CD4-positive, alpha-beta T cell (primary cell): Measurements from ENCODE around the gene PYGL. TPM values are rescaled to one million over a fixed set of nuclear protein-coding genes. Genes with fewer than 3 reads are reported as not detected.

ENCODE experiments used
- ATAC-seq: fragments of 200-7000 bp; cut with Tn5 transposase; one replicate; pipeline ENCODE4 v1.10.0; 2022; ENCODE audit warnings: mild to moderate bottlenecking; ENCODE audit not compliant: poor library complexity
- CTCF ChIA-PET: fragments of 350-600 bp; sonication (Branson Sonifier 250); formaldehyde crosslinking; loops from one replicate; lab custom pipeline; 2021; ENCODE audit warnings: antibody characterized with exemption, inconsistent platforms; lab: Charles Lee
- POLR2A ChIA-PET: fragments of 350-600 bp; sonication (Branson Sonifier 250); formaldehyde crosslinking; loops from one replicate; lab custom pipeline; 2021; ENCODE audit warnings: antibody characterized with exemption, inconsistent platforms; lab: Charles Lee
- DNase-seq, 14 experiments: peaks; one replicate each; pipeline ENCODE4 v3.0.0-alpha.2; 2013 to 2020; ENCODE audit warnings: mixed read lengths in 2 of 14
- H3K27ac ChIP-seq, 2 donors: one replicate each; pipeline versions ENCODE4 v1.5.1 to v1.7.0; 2013; ENCODE audit warnings: low read length in 2 of 2, low read depth in 1 of 2, mild to moderate bottlenecking in 1 of 2
- H3K27me3 ChIP-seq, 2 experiments: 1 replicate in 1 of 2; 2 replicates in 1 of 2; pipeline versions ENCODE4 v1.6.1 to v1.7.0; 2013; ENCODE audit warnings: low read length in 2 of 2, control low read depth in 1 of 2, mild to moderate bottlenecking in 1 of 2, moderate library complexity in 1 of 2; ENCODE audit not compliant: insufficient read depth in 2 of 2, control insufficient read depth in 1 of 2
- H3K36me3 ChIP-seq: one replicate; pipeline ENCODE4 v1.6.1; 2013; ENCODE audit warnings: low read length, control low read depth; ENCODE audit not compliant: insufficient read depth
- H3K4me1 ChIP-seq: one replicate; pipeline ENCODE4 v1.6.1; 2013; ENCODE audit warnings: low read length, control low read depth; ENCODE audit not compliant: insufficient read depth
- H3K4me3 ChIP-seq: one replicate; pipeline ENCODE4 v1.5.1; 2013; ENCODE audit warnings: mild to moderate bottlenecking, low read length, moderate library complexity
- H3K9me3 ChIP-seq, 2 experiments: 1 replicate in 1 of 2; 2 replicates in 1 of 2; pipeline versions ENCODE4 v1.6.1 to v1.7.0; 2013; ENCODE audit warnings: low read length in 2 of 2, mild to moderate bottlenecking in 2 of 2, control low read depth in 1 of 2, moderate library complexity in 1 of 2; ENCODE audit not compliant: control insufficient read depth in 1 of 2, insufficient read depth in 1 of 2
- H3K27ac Mint-ChIP-seq: one replicate; pipeline ENCODE4 v1.8.0; 2020; ENCODE audit warnings: mixed read lengths
- H3K27me3 Mint-ChIP-seq: one replicate; pipeline ENCODE4 v1.8.0; 2021; ENCODE audit warnings: mixed read lengths
- H3K36me3 Mint-ChIP-seq: one replicate; pipeline ENCODE4 v1.8.0; 2021; ENCODE audit warnings: low read depth, mixed read lengths
- H3K4me1 Mint-ChIP-seq: one replicate; pipeline ENCODE4 v1.8.0; 2021; ENCODE audit warnings: low read depth, mixed read lengths
- H3K4me3 Mint-ChIP-seq: one replicate; pipeline ENCODE4 v1.8.0; 2020; ENCODE audit warnings: mild to moderate bottlenecking, mixed read lengths
- H3K9me3 Mint-ChIP-seq: one replicate; pipeline ENCODE4 v1.8.0; 2020; ENCODE audit warnings: mixed read lengths
- CTCF ChIP-seq: fragments of 200-600 bp; IDR thresholded peaks from one replicate; pipeline ENCODE4 v1.8.0; 2022; ENCODE audit warnings: antibody characterized with exemption, mild to moderate bottlenecking
- intact Hi-C, 2 experiments: fragments of 100-400 bp; cut with DNase I in 1 of 2; cut with micrococcal nuclease in 1 of 2; formaldehyde crosslinking; loops; one replicate each; pipeline versions ENCODE4 v1.15.1 to v1.9.0; 2023 to 2025; cut with DNase I, micrococcal nuclease
- total RNA-seq, 174 experiments: library from RNA in 2 of 174; stranded (reverse) in 2 of 174; gene quantifications; one replicate each; pipeline ENCODE4 v1.2.3 and lab custom pipeline; 2021 to 2026

Gene PYGL
- total RNA-seq, 2 experiments from 2014 or later: 0.59 to 0.69 TPM

- no peaks in the 10 kb centered on the region for H3K27me3 ChIP-seq
- DNase-seq (no peak), ATAC-seq (no peak)
- H3K4me3 Mint-ChIP-seq: no peak overlapping the region
- H3K9me3 Mint-ChIP-seq: no peaks in the 10 kb centered on the region
- no peak overlapping the region for H3K27ac Mint-ChIP-seq
- no peak overlapping the region for H3K27ac ChIP-seq
- ChIA-PET CTCF (no interaction called here), POLR2A (no interaction called here)
- H3K4me1 ChIP-seq: no peaks in the 10 kb centered on the region
- intact Hi-C loops: no loop called here
- H3K36me3 Mint-ChIP-seq: no peaks in the 10 kb centered on the region
- peaks cover 4% of the 10 kb centered on the region for H3K27me3 Mint-ChIP-seq
- no peak for TF ChIP-seq CTCF
- H3K4me1 Mint-ChIP-seq: no peaks in the 10 kb centered on the region
- H3K36me3 ChIP-seq: no peaks in the 10 kb centered on the region
- no peak overlapping the region for H3K4me3 ChIP-seq
- no peaks in the 10 kb centered on the region for H3K9me3 ChIP-seq
Observed at GRCh38 chr14:50892255-50892654, 52.0 kb downstream of the PYGL start.

- Histone ChIP-seq H3K36me3 (no peaks in the 10 kb centered on the region), H3K4me3 (no peak overlapping the region), H3K4me1 (no peaks in the 10 kb centered on the region), H3K9me3 (no peaks in the 10 kb centered on the region), H3K27me3 (peaks cover 0 to 6% of the 10 kb centered on the region in 2 experiments), H3K27ac (no peak overlapping the region)
- no peak overlapping the region for H3K4me3 Mint-ChIP-seq
- POLR2A ChIA-PET: no interaction called here
- no peak for DNase-seq
- H3K4me1 Mint-ChIP-seq: no peaks in the 10 kb centered on the region
- no peak for ATAC-seq
- no peaks in the 10 kb centered on the region for H3K9me3 Mint-ChIP-seq
- H3K27ac Mint-ChIP-seq: no peak overlapping the region
- intact Hi-C loops: no loop called here
- H3K36me3 Mint-ChIP-seq: no peaks in the 10 kb centered on the region
- CTCF ChIA-PET: no interaction called here
- TF ChIP-seq CTCF: no peak
- peaks cover 24% of the 10 kb centered on the region for H3K27me3 Mint-ChIP-seq
Observed at GRCh38 chr14:50887476-50887875, 56.8 kb downstream of the PYGL start.

GRCh38 chr14:50883827-50884197, 60.5 kb downstream of the PYGL start:
- H3K4me3 ChIP-seq: no peak overlapping the region
- no peak for TF ChIP-seq CTCF
- ATAC-seq (no peak), DNase-seq (no peak)
- intact Hi-C loops: no loop called here
- no peaks in the 10 kb centered on the region for H3K36me3 ChIP-seq
- ChIA-PET CTCF (no interaction called here), POLR2A (no interaction called here)
- H3K4me1 ChIP-seq: no peaks in the 10 kb centered on the region
- H3K9me3 ChIP-seq: no peaks in the 10 kb centered on the region
- H3K9me3 Mint-ChIP-seq: no peaks in the 10 kb centered on the region
- no peaks in the 10 kb centered on the region for H3K36me3 Mint-ChIP-seq
- no peaks in the 10 kb centered on the region for H3K4me1 Mint-ChIP-seq
- no peak overlapping the region for H3K4me3 Mint-ChIP-seq
- peaks cover 33% of the 10 kb centered on the region for H3K27me3 Mint-ChIP-seq
- H3K27ac ChIP-seq: no peak overlapping the region
- peaks cover 0 to 6% of the 10 kb centered on the region in 2 experiments for H3K27me3 ChIP-seq
- no peak overlapping the region for H3K27ac Mint-ChIP-seq
